OCI-LY1 (cell line): ENCODE data around the gene SLC22A7.
A peak's percentile ranks its signal among the peaks of the same experiment; 100 is the strongest.

Experiments used
- CTCF ChIP-seq: fragments of 200-600 bp; sonication (generic), shearing (Covaris generic); IDR thresholded peaks from 2 replicates; pipeline ENCODE4 v1.5.1; 2017; ENCODE audit warnings: mild to moderate bottlenecking, antibody characterized with exemption, low read length, moderate library complexity, mixed read lengths
- EZH2 ChIP-seq: fragments of 200-600 bp; sonication (generic), shearing (Covaris generic); IDR thresholded peaks from 2 replicates; pipeline ENCODE4 v1.8.0; 2017; ENCODE audit warnings: borderline replicate concordance, mixed run types, mild to moderate bottlenecking, antibody characterized with exemption, low read length, moderate library complexity, mixed read lengths

- TF ChIP-seq CTCF (peak; percentile 97), EZH2 (no peak)
Observed at GRCh38 chr6:43263314-43264178, 34.5 kb upstream of the SLC22A7 start.
